Stomach (tissue), 4 donors: ENCODE results near the gene TREX2.

Source experiments
- POLR2AphosphoS5 ChIP-seq, 3 donors: sonication (generic); formaldehyde crosslinking; IDR thresholded peaks; one replicate each; pipeline ENCODE4 v1.6.1; 2016; ENCODE audit warnings: antibody characterized with exemption in 3 of 3
- TF ChIP-seq, protein P1 (sequence below), 7 experiments: fragments of 450-650 bp in 4 of 7; fragments of 200-600 bp in 3 of 7; sonication (generic) in 3 of 7; IDR thresholded peaks; one replicate each; pipeline ENCODE4 v1.5.1; 2016 to 2019; ENCODE audit warnings: antibody characterized with exemption in 7 of 7, control low read depth in 2 of 7, mild to moderate bottlenecking in 1 of 7

DNA sequence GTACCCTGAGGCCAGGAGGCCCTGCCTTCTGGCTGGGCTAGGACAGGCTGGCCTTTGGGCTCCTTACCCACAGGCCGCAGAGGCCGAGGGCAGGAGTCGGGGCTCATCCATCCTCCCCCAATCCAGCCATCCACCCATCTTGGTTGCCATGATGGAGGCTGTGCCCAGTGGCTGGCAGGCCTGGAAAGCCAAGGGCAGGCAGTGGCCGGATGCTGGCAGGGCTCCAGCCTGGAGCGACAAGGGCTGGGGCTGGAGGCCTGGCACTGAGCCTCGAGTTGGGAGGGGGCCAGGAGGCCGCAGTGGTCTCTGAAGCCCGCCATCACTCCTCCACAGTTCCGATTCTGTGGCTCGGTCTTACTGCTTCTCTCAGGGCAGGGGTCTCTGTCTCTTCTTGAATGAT lies 40.3 kb upstream of the TREX2 start:
- TF ChIP-seq, protein P1, sequence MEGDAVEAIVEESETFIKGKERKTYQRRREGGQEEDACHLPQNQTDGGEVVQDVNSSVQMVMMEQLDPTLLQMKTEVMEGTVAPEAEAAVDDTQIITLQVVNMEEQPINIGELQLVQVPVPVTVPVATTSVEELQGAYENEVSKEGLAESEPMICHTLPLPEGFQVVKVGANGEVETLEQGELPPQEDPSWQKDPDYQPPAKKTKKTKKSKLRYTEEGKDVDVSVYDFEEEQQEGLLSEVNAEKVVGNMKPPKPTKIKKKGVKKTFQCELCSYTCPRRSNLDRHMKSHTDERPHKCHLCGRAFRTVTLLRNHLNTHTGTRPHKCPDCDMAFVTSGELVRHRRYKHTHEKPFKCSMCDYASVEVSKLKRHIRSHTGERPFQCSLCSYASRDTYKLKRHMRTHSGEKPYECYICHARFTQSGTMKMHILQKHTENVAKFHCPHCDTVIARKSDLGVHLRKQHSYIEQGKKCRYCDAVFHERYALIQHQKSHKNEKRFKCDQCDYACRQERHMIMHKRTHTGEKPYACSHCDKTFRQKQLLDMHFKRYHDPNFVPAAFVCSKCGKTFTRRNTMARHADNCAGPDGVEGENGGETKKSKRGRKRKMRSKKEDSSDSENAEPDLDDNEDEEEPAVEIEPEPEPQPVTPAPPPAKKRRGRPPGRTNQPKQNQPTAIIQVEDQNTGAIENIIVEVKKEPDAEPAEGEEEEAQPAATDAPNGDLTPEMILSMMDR (IDR thresholded peaks at IDR 0.05) = no peak
- TF ChIP-seq POLR2AphosphoS5 (IDR thresholded peaks at IDR 0.05) = no peak
